HAP-1 (cell line): ENCODE measurements around the gene KTI12.
A peak's percentile ranks its signal among the peaks of the same experiment; 100 is the strongest.

ENCODE experiments used
- DNase-seq, 2 experiments: peaks; one replicate each; pipeline ENCODE4 v3.0.0-alpha.2; 2016 to 2020; ENCODE audit warnings: low spot score in 2 of 2
- H3K27me3 ChIP-seq: fragments of 250-450 bp; sonication (Bioruptor Pico); 2 replicates; pipeline ENCODE4 v1.5.1; 2020; ENCODE audit warnings: low read depth, mild to moderate bottlenecking, moderate library complexity
- H3K36me3 ChIP-seq: fragments of 250-450 bp; sonication (Bioruptor Pico); replicated peaks from 2 replicates; pipeline ENCODE4 v1.5.1; 2020; ENCODE audit warnings: mild to moderate bottlenecking
- H3K4me1 ChIP-seq: fragments of 250-450 bp; sonication (Bioruptor Pico); 2 replicates; pipeline ENCODE4 v1.5.1; 2020; ENCODE audit warnings: mild to moderate bottlenecking
- H3K4me3 ChIP-seq: fragments of 250-450 bp; sonication (Bioruptor Pico); 2 replicates; pipeline ENCODE4 v1.5.1; 2020; ENCODE audit warnings: mild to moderate bottlenecking, moderate library complexity
- H3K9me3 ChIP-seq: fragments of 250-450 bp; sonication (Bioruptor Pico); 2 replicates; pipeline ENCODE4 v1.5.1; 2020; ENCODE audit warnings: mild to moderate bottlenecking, moderate library complexity
- in situ Hi-C: fragments of 300-500 bp; cut with MboI; formaldehyde crosslinking; loops from 3 replicates; pipeline ENCODE4 v1.14.3; 2020; ENCODE audit warnings: low sequenced_read_pairs, inconsistent platforms, mixed read lengths

The KTI12 gene

GRCh38 chr1:51989582-51990477, 43.8 kb downstream of the KTI12 start:
- H3K36me3 ChIP-seq = peaks cover 4% of the 10 kb centered on the region; the same call in 1 of the 2 replicates
- no peaks in the 10 kb centered on the region for H3K27me3 ChIP-seq
- no peaks in the 10 kb centered on the region; the same call in 1 of the 2 replicates for H3K4me1 ChIP-seq
- no peaks in the 10 kb centered on the region for H3K9me3 ChIP-seq
- H3K4me3 ChIP-seq = peak overlapping the region; percentile 50
- in situ Hi-C loops = no loop called here
- DNase-seq = peak in 1 of 2 experiments; percentile 32

GRCh38 chr1:51988254-51988653, 45.4 kb downstream of the KTI12 start:
- H3K27me3 ChIP-seq = no peaks in the 10 kb centered on the region
- H3K9me3 ChIP-seq = no peaks in the 10 kb centered on the region
- DNase-seq = no peak
- no peaks in the 10 kb centered on the region; the same call in 1 of the 2 replicates for H3K4me1 ChIP-seq
- no peak overlapping the region for H3K4me3 ChIP-seq
- in situ Hi-C loops = no loop called here
- H3K36me3 ChIP-seq = peaks cover 4% of the 10 kb centered on the region; the same call in 1 of the 2 replicates

GRCh38 chr1:51986718-51987117, 46.9 kb downstream of the KTI12 start:
- in situ Hi-C loops = no loop called here
- Histone ChIP-seq H3K4me3 (no peak overlapping the region), H3K9me3 (no peaks in the 10 kb centered on the region), H3K4me1 (no peaks in the 10 kb centered on the region; the same call in 1 of the 2 replicates), H3K36me3 (peaks cover 4% of the 10 kb centered on the region; the same call in 1 of the 2 replicates), H3K27me3 (no peaks in the 10 kb centered on the region)
- no peak for DNase-seq

GRCh38 chr1:51982161-51982560, 51.4 kb downstream of the KTI12 start:
- DNase-seq = no peak
- no peaks in the 10 kb centered on the region for H3K36me3 ChIP-seq
- in situ Hi-C loops = no loop called here

More at GRCh38 chr1:51982161-51982560, 51.4 kb downstream of the KTI12 start:
- Histone ChIP-seq H3K4me3 (no peak overlapping the region), H3K4me1 (no peaks in the 10 kb centered on the region), H3K9me3 (no peaks in the 10 kb centered on the region), H3K27me3 (no peaks in the 10 kb centered on the region)
